GM10266 (cell line): Measurements from ENCODE around the gene DBH.

ENCODE experiments used
- DNase-seq: peaks from one replicate; pipeline ENCODE4 v3.0.0; 2012; ENCODE audit errors: extremely low spot score
- TF ChIP-seq, protein P1 (sequence below): IDR thresholded peaks from 2 replicates; pipeline ENCODE4 v1.5.1; 2012; ENCODE audit warnings: mild to moderate bottlenecking, low read depth; ENCODE audit not compliant: control insufficient read depth, insufficient read depth; ENCODE audit errors: missing control alignments

The DBH gene

DNA sequence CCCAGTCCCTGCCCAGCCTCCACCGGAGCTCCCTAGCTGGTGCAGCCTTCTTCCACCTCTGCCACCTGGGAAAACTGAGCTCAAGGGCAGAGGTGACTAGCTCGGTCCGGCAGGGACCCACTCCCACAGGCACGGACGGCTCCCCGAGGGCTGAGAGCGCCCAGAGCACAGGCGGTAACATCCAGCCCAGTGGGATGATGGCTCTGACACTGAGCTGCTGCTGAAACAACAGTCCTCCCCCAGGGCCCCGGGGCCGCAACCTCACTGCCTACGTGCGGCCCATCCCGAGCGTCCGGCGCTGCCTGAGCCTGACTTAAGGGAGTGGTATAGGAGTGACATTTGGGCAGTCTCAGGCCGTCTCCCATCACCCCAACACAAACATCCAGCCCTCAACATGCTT lies 30.7 kb upstream of the DBH start:
- no peak for DNase-seq
- TF ChIP-seq, protein P1, sequence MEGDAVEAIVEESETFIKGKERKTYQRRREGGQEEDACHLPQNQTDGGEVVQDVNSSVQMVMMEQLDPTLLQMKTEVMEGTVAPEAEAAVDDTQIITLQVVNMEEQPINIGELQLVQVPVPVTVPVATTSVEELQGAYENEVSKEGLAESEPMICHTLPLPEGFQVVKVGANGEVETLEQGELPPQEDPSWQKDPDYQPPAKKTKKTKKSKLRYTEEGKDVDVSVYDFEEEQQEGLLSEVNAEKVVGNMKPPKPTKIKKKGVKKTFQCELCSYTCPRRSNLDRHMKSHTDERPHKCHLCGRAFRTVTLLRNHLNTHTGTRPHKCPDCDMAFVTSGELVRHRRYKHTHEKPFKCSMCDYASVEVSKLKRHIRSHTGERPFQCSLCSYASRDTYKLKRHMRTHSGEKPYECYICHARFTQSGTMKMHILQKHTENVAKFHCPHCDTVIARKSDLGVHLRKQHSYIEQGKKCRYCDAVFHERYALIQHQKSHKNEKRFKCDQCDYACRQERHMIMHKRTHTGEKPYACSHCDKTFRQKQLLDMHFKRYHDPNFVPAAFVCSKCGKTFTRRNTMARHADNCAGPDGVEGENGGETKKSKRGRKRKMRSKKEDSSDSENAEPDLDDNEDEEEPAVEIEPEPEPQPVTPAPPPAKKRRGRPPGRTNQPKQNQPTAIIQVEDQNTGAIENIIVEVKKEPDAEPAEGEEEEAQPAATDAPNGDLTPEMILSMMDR, result no peak

DNA sequence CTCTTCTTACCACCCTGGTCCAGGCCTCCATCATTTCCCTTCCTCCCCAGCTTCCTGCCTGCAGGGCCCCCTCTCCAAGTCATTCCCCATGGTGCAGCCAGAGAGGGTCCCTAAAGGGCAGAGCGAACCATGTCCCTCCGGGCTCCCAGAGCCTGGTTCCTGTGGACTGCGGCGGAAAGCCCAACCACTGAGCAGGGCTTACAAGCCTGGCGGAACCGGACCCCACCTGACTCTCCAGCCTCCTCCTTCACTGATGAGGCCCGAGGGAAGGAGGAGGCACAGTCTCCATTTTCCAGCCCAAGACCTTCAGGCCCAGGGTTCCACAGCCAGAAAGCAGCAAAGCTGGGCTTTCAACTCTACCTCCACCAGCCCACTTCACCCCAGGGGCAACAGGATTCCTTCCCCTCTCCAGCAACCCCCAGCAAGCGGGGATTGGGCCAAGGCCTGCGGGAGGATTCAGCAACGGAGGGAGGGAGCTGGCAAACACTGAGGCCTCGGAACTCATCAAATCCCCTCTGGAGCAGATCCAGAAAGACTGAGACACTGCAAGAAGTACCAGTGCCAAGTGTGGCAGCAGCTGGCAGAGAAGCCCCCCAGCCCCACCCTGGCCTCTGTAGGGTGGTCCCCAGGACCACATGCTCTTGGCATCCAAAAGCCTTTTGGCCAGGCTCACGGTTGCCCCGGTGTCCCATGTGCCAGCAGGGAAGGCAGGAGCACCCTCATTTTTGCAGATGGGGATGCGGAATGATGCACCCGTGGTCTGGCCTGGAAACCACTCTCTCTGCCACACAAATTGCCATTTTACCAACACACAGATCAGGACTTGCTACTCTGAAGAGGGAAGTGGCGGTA lies 30.1 kb upstream of the DBH start:
- TF ChIP-seq, protein P1, result no peak
- no peak for DNase-seq

DNA sequence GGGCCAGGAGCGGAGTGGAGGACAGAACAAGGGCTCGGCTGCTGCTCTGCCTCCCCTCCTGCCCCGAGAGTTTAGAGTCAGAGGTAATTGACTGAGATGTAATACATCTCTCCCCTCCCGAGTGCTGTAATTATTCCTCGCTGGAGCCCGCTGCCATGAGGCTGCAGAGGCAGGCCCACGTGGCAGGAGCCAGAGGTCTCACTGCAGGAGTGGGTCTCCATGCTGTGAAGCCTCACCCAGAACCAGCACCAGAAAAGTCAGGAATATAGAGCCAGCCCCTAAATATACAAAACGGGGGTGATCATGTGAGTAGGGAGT lies 29.5 kb upstream of the DBH start:
- TF ChIP-seq, protein P1, result no peak
- DNase-seq, result no peak

DNA sequence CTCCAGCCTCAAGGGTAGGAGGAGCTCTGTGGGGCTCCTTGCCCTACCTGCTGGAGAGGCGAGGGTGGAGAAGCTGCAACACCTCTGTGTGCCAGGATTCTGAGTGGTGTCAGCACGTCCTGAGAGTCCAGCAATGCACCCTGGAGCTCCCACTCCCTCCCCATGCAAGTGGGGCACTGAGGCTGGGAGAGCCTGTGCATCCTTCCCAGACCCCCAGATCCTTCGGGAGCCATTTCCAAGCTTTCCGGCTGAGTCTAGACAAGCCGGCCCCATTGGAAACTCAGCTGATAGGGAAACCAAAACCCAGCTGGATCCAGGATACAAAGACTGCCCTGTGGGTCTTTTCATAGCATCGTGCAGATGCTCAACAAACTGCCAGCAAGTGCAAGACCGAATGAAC lies 28.8 kb upstream of the DBH start:
- TF ChIP-seq, protein P1, result no peak

DNA sequence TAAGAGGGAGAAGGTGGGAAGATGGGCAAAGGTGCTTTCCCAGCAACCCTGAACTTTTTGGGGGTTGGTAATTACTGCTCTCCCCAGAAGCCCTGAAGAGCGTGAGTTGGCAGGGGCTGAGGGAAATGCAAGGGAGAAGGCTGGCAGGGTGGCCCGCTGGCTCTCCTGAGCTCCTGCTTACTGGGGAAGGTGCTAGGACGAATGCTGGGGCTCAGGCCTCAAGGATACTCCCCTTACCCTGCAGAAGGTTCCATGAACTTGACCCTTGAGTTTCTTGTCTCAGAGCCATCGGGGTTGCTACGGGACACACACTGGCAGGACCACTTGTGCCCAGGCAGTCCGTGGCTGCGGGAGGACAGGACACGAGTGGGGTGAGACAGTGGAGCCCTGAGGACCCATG lies 28.2 kb upstream of the DBH start:
- TF ChIP-seq, protein P1, result no peak

More for the DNA sequence above, 28.8 kb upstream of the DBH start:
- DNase-seq, result no peak

DNA sequence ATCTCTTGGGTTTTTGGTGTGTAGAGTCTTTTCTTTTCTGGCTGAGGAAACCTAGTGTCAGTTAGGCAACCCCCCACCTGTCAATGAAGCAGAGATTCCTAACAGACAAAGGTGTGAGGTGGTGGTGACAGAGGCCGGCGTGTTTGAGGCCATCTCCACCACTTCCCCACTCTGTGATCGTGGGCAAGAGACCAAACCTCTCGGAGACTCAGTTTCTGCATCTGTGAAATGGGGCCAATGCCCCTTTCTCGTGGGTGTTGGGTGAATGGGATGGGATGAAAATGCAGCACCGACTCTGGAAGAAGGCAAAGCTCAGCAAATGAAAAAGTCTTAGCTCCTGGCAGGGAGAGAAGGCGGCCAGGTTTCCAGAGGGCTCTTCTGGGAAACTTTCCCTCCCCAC lies 27.8 kb upstream of the DBH start:
- TF ChIP-seq, protein P1, result no peak
- DNase-seq, result no peak

More for the DNA sequence above, 28.2 kb upstream of the DBH start:
- no peak for DNase-seq

DNA sequence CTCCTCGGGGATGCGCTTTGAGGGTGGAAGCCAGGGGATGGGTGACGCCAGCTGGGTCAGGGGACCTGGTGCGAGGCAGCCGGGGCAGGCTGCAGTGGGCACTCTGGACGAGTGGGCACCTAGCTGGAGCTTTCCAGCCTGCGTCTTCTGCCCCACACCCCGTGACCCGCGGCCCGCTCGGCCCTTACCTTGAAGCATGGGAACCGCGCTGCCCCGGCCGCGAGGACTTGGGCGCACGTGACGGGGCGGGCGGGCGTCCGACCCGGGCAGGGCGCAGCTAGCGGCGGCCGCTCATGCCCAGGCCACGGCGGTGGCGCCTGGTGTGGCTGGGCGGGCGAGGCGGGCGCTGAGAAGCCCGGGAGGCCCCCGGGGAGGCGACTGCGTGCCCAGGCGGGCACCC lies 27.3 kb upstream of the DBH start:
- no peak for DNase-seq
- TF ChIP-seq, protein P1, result no peak
